HepG2 (cell line): ENCODE data around the gene DPEP1.

Source experiments
- CC2D1A ChIP-seq: sonication (generic); formaldehyde crosslinking; IDR thresholded peaks from 2 replicates; pipeline ENCODE4 v1.8.1; 2023; ENCODE audit warnings: mild to moderate bottlenecking, missing genetic modification reagents
- ETV5 ChIP-seq: IDR thresholded peaks from 2 replicates; pipeline ENCODE4 v1.6.1; 2018; ENCODE audit warnings: missing biosample characterization, missing genetic modification reagents, inconsistent platforms, borderline replicate concordance
- EZH2 ChIP-seq: conservative IDR thresholded peaks from 2 replicates; pipeline ENCODE4 v1.6.1; 2012; ENCODE audit warnings: mild to moderate bottlenecking, low read depth, low read length, moderate library complexity
- FOXA1 ChIP-seq, 2 experiments: fragments of 450-650 bp in 1 of 2; sonication (generic) in 1 of 2; formaldehyde crosslinking in 1 of 2; IDR thresholded peaks; 2 replicates each; pipeline versions ENCODE4 v1.4.0 to v1.6.1; 2016 to 2020; ENCODE audit warnings: missing genetic modification reagents in 1 of 2
- JUNB ChIP-seq: sonication (generic); formaldehyde crosslinking; IDR thresholded peaks from 2 replicates; pipeline ENCODE4 v1.8.0; 2022; ENCODE audit warnings: missing genetic modification reagents, mild to moderate bottlenecking, borderline replicate concordance
- MAFG ChIP-seq: sonication (generic); formaldehyde crosslinking; IDR thresholded peaks from 2 replicates; pipeline ENCODE4 v1.5.1; 2020; ENCODE audit warnings: mild to moderate bottlenecking, missing genetic modification reagents
- MAFK ChIP-seq, 2 experiments: IDR thresholded peaks in 1 of 2; conservative IDR thresholded peaks in 1 of 2; 2 replicates each; pipeline ENCODE4 v1.6.1; 2011; ENCODE audit warnings: improper control_type of control experiment in 2 of 2, low read length in 2 of 2
- STAT6 ChIP-seq: sonication (generic); formaldehyde crosslinking; IDR thresholded peaks from 2 replicates; pipeline ENCODE4 v1.4.0; 2020; ENCODE audit warnings: missing genetic modification reagents, mild to moderate bottlenecking, borderline replicate concordance
- ZNF772 ChIP-seq: sonication (generic); formaldehyde crosslinking; IDR thresholded peaks from 2 replicates; pipeline ENCODE4 v1.5.0; 2020; ENCODE audit warnings: mild to moderate bottlenecking, missing genetic modification reagents
- ZNF777 ChIP-seq: sonication (generic); formaldehyde crosslinking; IDR thresholded peaks from 2 replicates; pipeline ENCODE4 v1.4.0; 2020; ENCODE audit warnings: missing genetic modification reagents
- ZNF839 ChIP-seq: sonication (generic); formaldehyde crosslinking; IDR thresholded peaks from 2 replicates; pipeline ENCODE4 v1.4.0; 2020; ENCODE audit warnings: missing genetic modification reagents, mild to moderate bottlenecking, borderline replicate concordance
- TF ChIP-seq, protein P1 (sequence below): sonication (generic); formaldehyde crosslinking; conservative IDR thresholded peaks from 2 replicates; pipeline ENCODE4 v1.8.1; 2023; ENCODE audit warnings: missing genetic modification reagents

DNA sequence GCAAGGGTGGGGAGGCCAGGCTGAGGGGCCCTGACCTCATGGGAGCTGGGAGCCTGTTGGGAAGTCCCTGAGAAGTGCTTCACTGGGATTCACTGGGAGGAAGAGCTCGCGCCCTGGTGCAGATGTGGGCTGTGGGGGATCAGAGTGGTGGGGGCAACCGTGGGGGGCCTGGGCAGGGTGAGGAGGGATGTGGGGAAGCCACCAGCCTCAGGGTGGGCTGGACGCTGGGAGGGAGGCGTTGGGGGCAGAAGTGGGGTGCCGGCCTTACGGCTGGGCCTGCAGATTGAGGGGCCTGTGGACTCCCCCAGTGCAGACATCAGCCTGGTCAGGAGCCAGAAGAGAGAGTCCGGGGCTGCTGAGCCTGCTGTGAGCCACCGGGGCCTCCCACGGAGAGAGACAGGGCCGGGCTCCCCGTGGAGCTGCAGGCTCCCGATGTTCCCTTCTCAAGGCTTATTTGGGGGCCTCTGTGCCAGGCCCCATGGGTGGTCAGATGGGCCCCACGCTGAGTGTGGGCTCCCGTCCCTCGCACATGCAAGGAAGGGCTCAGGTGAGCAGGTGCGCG, 7.8 kb downstream of the DPEP1 start:
- TF ChIP-seq MAFK (conservative IDR thresholded peaks at IDR 0.05 in 1 of 2, IDR thresholded peaks at IDR 0.05 in 1 of 2; ENCODE audit: low read length in 2 of 2), result no peak
- no peak for TF ChIP-seq STAT6 (CRISPR knock-in tag)
- TF ChIP-seq, protein P1, sequence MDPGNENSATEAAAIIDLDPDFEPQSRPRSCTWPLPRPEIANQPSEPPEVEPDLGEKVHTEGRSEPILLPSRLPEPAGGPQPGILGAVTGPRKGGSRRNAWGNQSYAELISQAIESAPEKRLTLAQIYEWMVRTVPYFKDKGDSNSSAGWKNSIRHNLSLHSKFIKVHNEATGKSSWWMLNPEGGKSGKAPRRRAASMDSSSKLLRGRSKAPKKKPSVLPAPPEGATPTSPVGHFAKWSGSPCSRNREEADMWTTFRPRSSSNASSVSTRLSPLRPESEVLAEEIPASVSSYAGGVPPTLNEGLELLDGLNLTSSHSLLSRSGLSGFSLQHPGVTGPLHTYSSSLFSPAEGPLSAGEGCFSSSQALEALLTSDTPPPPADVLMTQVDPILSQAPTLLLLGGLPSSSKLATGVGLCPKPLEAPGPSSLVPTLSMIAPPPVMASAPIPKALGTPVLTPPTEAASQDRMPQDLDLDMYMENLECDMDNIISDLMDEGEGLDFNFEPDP, result no peak
- TF ChIP-seq JUNB (CRISPR knock-in tag), result no peak
- no peak for TF ChIP-seq EZH2
- no peak for TF ChIP-seq FOXA1 (IDR thresholded peaks at IDR 0.05)
- TF ChIP-seq FOXA1 (CRISPR knock-in tag; IDR thresholded peaks at IDR 0.05), result no peak
- no peak for TF ChIP-seq ZNF839 (CRISPR knock-in tag)
- TF ChIP-seq CC2D1A (CRISPR knock-in tag), result no peak
- TF ChIP-seq MAFG (CRISPR knock-in tag), result no peak
- TF ChIP-seq ZNF772 (CRISPR knock-in tag), result no peak
- no peak for TF ChIP-seq ETV5 (CRISPR knock-in tag)
- no peak for TF ChIP-seq ZNF777
